Measurements from ENCODE around the gene KCND3. TPM values are rescaled to one million over a fixed set of nuclear protein-coding genes. Genes with fewer than 3 reads are reported as not detected.
A peak's percentile ranks its signal among the peaks of the same experiment; 100 is the strongest.

KCND3 gene
- total and polyA plus RNA-seq, 7 experiments from 2014 or later = 0.05 to 0.17 TPM; not detected in 5

GRCh38 chr1:111768023-111768422 lies 221.4 kb downstream of the KCND3 start:
- Histone ChIP-seq H3K27ac (ENCODE audit: low read depth, low read length) (no peak overlapping the region), H3K27me3 (ENCODE audit: control insufficient read depth in 2 of 2, insufficient read depth in 2 of 2, low read length in 2 of 2) (no peaks in the 10 kb centered on the region), H3K9me3 (ENCODE audit: control insufficient read depth in 2 of 3, low read length in 3 of 3) (no peaks in the 10 kb centered on the region), H3K4me1 (ENCODE audit: control insufficient read depth in 2 of 2, insufficient read depth in 2 of 2, low read length in 2 of 2) (no peaks in the 10 kb centered on the region), H3K36me3 (ENCODE audit: control insufficient read depth in 2 of 3, insufficient read depth in 3 of 3, low read length in 3 of 3) (peaks cover 0 to 37% (median 4%) of the 10 kb centered on the region in 3 experiments), H3K4me3 (ENCODE audit: low read length) (no peak overlapping the region)
- H3K4me3 Mint-ChIP-seq = no peak overlapping the region
- no peaks in the 10 kb centered on the region for H3K27me3 Mint-ChIP-seq
- peaks cover 0 to 10% (median 5%) of the 10 kb centered on the region in 7 donors for H3K4me1 Mint-ChIP-seq
- DNase-seq (no peak), ATAC-seq (no peak)
- H3K36me3 Mint-ChIP-seq = peaks cover 0 to 28% (median 5%) of the 10 kb centered on the region in 5 donors
- H3K27ac Mint-ChIP-seq = peak overlapping the region in 3 of 9 donors; percentile 17 to 32 (median 19)
- POLR2A ChIA-PET = interaction anchor here (1.9 to 2.1 kb wide), 3 partner anchors 12 to 53 kb away, joined by 4 to 6 read pairs (median 5); partner anchors contain the start of gene DDX20
- intact Hi-C loops (cut with micrococcal nuclease) = loop anchor here (2.0 to 5.0 kb wide), 4 partner anchors 361 to 736 kb away; partner anchors contain the start of genes CEPT1 (in 1 of the 2) and DRAM2 (in 1 of the 2)
- CTCF ChIA-PET = interaction anchor here (0.7 to 6.4 kb wide), 13 partner anchors 11 to 737 kb away, joined by 3 to 83 read pairs (median 5); no protein-coding TSS in a partner anchor
- H3K9me3 Mint-ChIP-seq = no peaks in the 10 kb centered on the region

- Mint-ChIP-seq H3K27ac (peak overlapping the region in 3 of 9 donors; percentile 3 to 21 (median 4)), H3K36me3 (peaks cover 12 to 61% (median 17%) of the 10 kb centered on the region in 5 donors), H3K27me3 (no peaks in the 10 kb centered on the region), H3K9me3 (no peaks in the 10 kb centered on the region), H3K4me1 (peaks cover 8 to 23% (median 19%) of the 10 kb centered on the region in 7 donors), H3K4me3 (no peak overlapping the region)
- Histone ChIP-seq H3K36me3 (ENCODE audit: control insufficient read depth in 2 of 3, insufficient read depth in 3 of 3, low read length in 3 of 3) (peaks cover 0 to 59% (median 27%) of the 10 kb centered on the region in 3 experiments), H3K4me3 (ENCODE audit: low read length) (no peak overlapping the region), H3K9me3 (ENCODE audit: control insufficient read depth in 2 of 3, low read length in 3 of 3) (no peaks in the 10 kb centered on the region), H3K27ac (ENCODE audit: low read depth, low read length) (no peak overlapping the region), H3K27me3 (ENCODE audit: control insufficient read depth in 2 of 2, insufficient read depth in 2 of 2, low read length in 2 of 2) (no peaks in the 10 kb centered on the region), H3K4me1 (ENCODE audit: control insufficient read depth in 2 of 2, insufficient read depth in 2 of 2, low read length in 2 of 2) (peaks cover 0 to 8% of the 10 kb centered on the region in 2 donors)
- ChIA-PET POLR2A (no interaction called here), CTCF (interaction anchor here (1.3 to 2.1 kb wide), 2 partner anchors 47 to 255 kb away, joined by 5 to 8 read pairs; no protein-coding TSS in a partner anchor)
- intact Hi-C loops (cut with micrococcal nuclease) = no loop called here
- DNase-seq = no peak
- ATAC-seq = no peak
Observed at GRCh38 chr1:111762332-111762731, 227.1 kb downstream of the KCND3 start.

GRCh38 chr1:111761717-111762116 lies 227.8 kb downstream of the KCND3 start:
- H3K27ac Mint-ChIP-seq = peak overlapping the region in 4 of 9 donors; percentile 4 to 42 (median 16)
- CTCF ChIA-PET = interaction anchor here (1.3 to 2.1 kb wide), 2 partner anchors 47 to 255 kb away, joined by 5 to 8 read pairs; no protein-coding TSS in a partner anchor
- intact Hi-C loops (cut with micrococcal nuclease) = no loop called here

GRCh38 chr1:111758373-111758772 lies 231.1 kb downstream of the KCND3 start:
- H3K4me3 ChIP-seq (ENCODE audit: low read length) = no peak overlapping the region
- peak overlapping the region in 7 of 10 donors; percentile 29 to 90 (median 52) for H3K4me3 Mint-ChIP-seq
- peaks cover 12 to 36% (median 15%) of the 10 kb centered on the region in 5 donors for H3K36me3 Mint-ChIP-seq
- peaks cover 0 to 8% (median 0%) of the 10 kb centered on the region in 11 donors for H3K9me3 Mint-ChIP-seq
- H3K4me1 ChIP-seq (ENCODE audit: control insufficient read depth in 2 of 2, insufficient read depth in 2 of 2, low read length in 2 of 2) = peaks cover 4 to 23% of the 10 kb centered on the region in 2 donors
- ATAC-seq (no peak), DNase-seq (no peak)
- H3K27me3 Mint-ChIP-seq = peaks cover 0 to 2% (median 0%) of the 10 kb centered on the region in 5 donors
- peaks cover 18 to 49% (median 39%) of the 10 kb centered on the region in 7 donors for H3K4me1 Mint-ChIP-seq
- H3K36me3 ChIP-seq (ENCODE audit: control insufficient read depth in 2 of 3, insufficient read depth in 3 of 3, low read length in 3 of 3) = peaks cover 0 to 32% (median 23%) of the 10 kb centered on the region in 3 experiments
- peak overlapping the region in 5 of 9 donors; percentile 5 to 78 (median 65) for H3K27ac Mint-ChIP-seq
- intact Hi-C loops (cut with micrococcal nuclease) = loop anchor here (5.0 to 10.0 kb wide), 9 partner anchors 96 to 1726 kb away; partner anchors contain the start of genes CD53 (in 1 of the 2), CHI3L2 (in 1 of the 2), DENND2D (in 1 of the 2) and LRIF1 (in 1 of the 2)
- H3K9me3 ChIP-seq (ENCODE audit: control insufficient read depth in 2 of 3, low read length in 3 of 3) = no peaks in the 10 kb centered on the region
- no peaks in the 10 kb centered on the region for H3K27me3 ChIP-seq (ENCODE audit: control insufficient read depth in 2 of 2, insufficient read depth in 2 of 2, low read length in 2 of 2)
- H3K27ac ChIP-seq (ENCODE audit: low read depth, low read length) = no peak overlapping the region
- POLR2A ChIA-PET = no interaction called here
- CTCF ChIA-PET = no interaction called here

More at GRCh38 chr1:111761717-111762116, 227.8 kb downstream of the KCND3 start:
- H3K4me1 ChIP-seq (ENCODE audit: control insufficient read depth in 2 of 2, insufficient read depth in 2 of 2, low read length in 2 of 2) = peaks cover 0 to 14% of the 10 kb centered on the region in 2 donors
- Mint-ChIP-seq H3K9me3 (no peaks in the 10 kb centered on the region), H3K4me1 (peaks cover 8 to 29% (median 25%) of the 10 kb centered on the region in 7 donors), H3K36me3 (peaks cover 12 to 61% (median 17%) of the 10 kb centered on the region in 5 donors), H3K4me3 (no peak overlapping the region), H3K27me3 (no peaks in the 10 kb centered on the region)
- no peaks in the 10 kb centered on the region for H3K9me3 ChIP-seq (ENCODE audit: control insufficient read depth in 2 of 3, low read length in 3 of 3)
- POLR2A ChIA-PET = no interaction called here
- no peak overlapping the region for H3K27ac ChIP-seq (ENCODE audit: low read depth, low read length)
- H3K36me3 ChIP-seq (ENCODE audit: control insufficient read depth in 2 of 3, insufficient read depth in 3 of 3, low read length in 3 of 3) = peaks cover 0 to 58% (median 26%) of the 10 kb centered on the region in 3 experiments
- H3K27me3 ChIP-seq (ENCODE audit: control insufficient read depth in 2 of 2, insufficient read depth in 2 of 2, low read length in 2 of 2) = no peaks in the 10 kb centered on the region
- DNase-seq (no peak), ATAC-seq (no peak)
- no peak overlapping the region for H3K4me3 ChIP-seq (ENCODE audit: low read length)

GRCh38 chr1:111756124-111756513 lies 233.3 kb downstream of the KCND3 start:
- ChIA-PET CTCF (interaction anchor here (1.0 to 1.8 kb wide), 7 partner anchors 10 to 279 kb away, joined by 3 to 6 read pairs (median 4); no protein-coding TSS in a partner anchor), POLR2A (interaction anchor here (0.6 to 2.6 kb wide), 6 partner anchors 11 to 284 kb away, joined by 3 to 16 read pairs (median 4); no protein-coding TSS in a partner anchor)
- H3K27me3 ChIP-seq (ENCODE audit: control insufficient read depth in 2 of 2, insufficient read depth in 2 of 2, low read length in 2 of 2) = no peaks in the 10 kb centered on the region
- peak; percentile 5 for ATAC-seq
- peaks cover 4 to 22% of the 10 kb centered on the region in 2 donors for H3K4me1 ChIP-seq (ENCODE audit: control insufficient read depth in 2 of 2, insufficient read depth in 2 of 2, low read length in 2 of 2)
- Mint-ChIP-seq H3K4me3 (peak overlapping the region; percentile 86 to 100 (median 94)), H3K4me1 (peaks cover 24 to 49% (median 39%) of the 10 kb centered on the region in 7 donors), H3K36me3 (peaks cover 0 to 21% (median 9%) of the 10 kb centered on the region in 5 donors), H3K9me3 (peaks cover 0 to 8% (median 0%) of the 10 kb centered on the region in 11 donors), H3K27me3 (peaks cover 0 to 2% (median 0%) of the 10 kb centered on the region in 5 donors), H3K27ac (peak overlapping the region; percentile 77 to 99 (median 98))
- DNase-seq = no peak
- H3K4me3 ChIP-seq (ENCODE audit: low read length) = peak overlapping the region; percentile 87
- H3K9me3 ChIP-seq (ENCODE audit: control insufficient read depth in 2 of 3, low read length in 3 of 3) = no peaks in the 10 kb centered on the region
- H3K36me3 ChIP-seq (ENCODE audit: control insufficient read depth in 2 of 3, insufficient read depth in 3 of 3, low read length in 3 of 3) = peaks cover 0 to 20% (median 17%) of the 10 kb centered on the region in 3 experiments
- H3K27ac ChIP-seq (ENCODE audit: low read depth, low read length) = peak overlapping the region; percentile 92
- intact Hi-C loops (cut with micrococcal nuclease) = loop anchor here (5.0 to 10.0 kb wide), 9 partner anchors 94 to 1724 kb away; partner anchors contain the start of genes CD53 (in 1 of the 2), CHI3L2 (in 1 of the 2), DENND2D (in 1 of the 2) and LRIF1 (in 1 of the 2)

GRCh38 chr1:111755331-111756123 lies 233.9 kb downstream of the KCND3 start, which contains the start of gene DDX20:
DDX20 (plus strand) TSS chr1:111755901; CDS start chr1:111755925, 24 bp downstream.
- peak within 1 kb of the TSS; percentile 87 for H3K4me3 ChIP-seq (ENCODE audit: low read length)
- CTCF ChIA-PET = interaction anchor here (0.7 to 1.8 kb wide), 21 partner anchors 11 to 614 kb away, joined by 3 to 10 read pairs (median 3); partner anchors contain the start of gene INKA2
- H3K27me3 ChIP-seq (ENCODE audit: control insufficient read depth in 2 of 2, insufficient read depth in 2 of 2, low read length in 2 of 2) = no peaks in the 10 kb centered on the region
- peaks cover 4 to 18% of the 10 kb centered on the region in 2 donors for H3K4me1 ChIP-seq (ENCODE audit: control insufficient read depth in 2 of 2, insufficient read depth in 2 of 2, low read length in 2 of 2)
- Mint-ChIP-seq H3K27ac (peak within 1 kb of the TSS; percentile 94 to 100 (median 99)), H3K36me3 (peaks cover 0 to 16% (median 4%) of the 10 kb centered on the region in 5 donors), H3K27me3 (peaks cover 0 to 2% (median 0%) of the 10 kb centered on the region in 5 donors), H3K4me3 (peak within 1 kb of the TSS; percentile 86 to 100 (median 94)), H3K9me3 (peaks cover 0 to 8% (median 0%) of the 10 kb centered on the region in 11 donors), H3K4me1 (peaks cover 24 to 49% (median 39%) of the 10 kb centered on the region in 7 donors)
- H3K36me3 ChIP-seq (ENCODE audit: control insufficient read depth in 2 of 3, insufficient read depth in 3 of 3, low read length in 3 of 3) = peaks cover 0 to 14% (median 11%) of the 10 kb centered on the region in 3 experiments
- ATAC-seq (peak; percentile 97), DNase-seq (peak; percentile 92 to 97 (median 95))
- H3K9me3 ChIP-seq (ENCODE audit: control insufficient read depth in 2 of 3, low read length in 3 of 3) = no peaks in the 10 kb centered on the region
- intact Hi-C loops (cut with micrococcal nuclease) = loop anchor here (1.0 to 10.0 kb wide), 23 partner anchors 14 to 1723 kb away; partner anchors contain the start of genes ATP5PB (in 2 of the 2), INKA2 (in 2 of the 2), LRIF1 (in 2 of the 2) and WDR77 (in 2 of the 2)
- POLR2A ChIA-PET = interaction anchor here (0.6 to 2.6 kb wide), 19 partner anchors 12 to 307 kb away, joined by 3 to 16 read pairs (median 3); no protein-coding TSS in a partner anchor
- H3K27ac ChIP-seq (ENCODE audit: low read depth, low read length) = peak within 1 kb of the TSS; percentile 92

Data from naive thymus-derived CD4-positive, alpha-beta T cell (primary cell).